Suppressor macrophage treated with lipopolysaccharide for 4 hours (primary cell): ENCODE data around the gene FRMPD4.

Experiments used
- DNase-seq: peaks from one replicate; pipeline ENCODE4 v3.0.0-alpha.2; 2020

Gene FRMPD4

DNA sequence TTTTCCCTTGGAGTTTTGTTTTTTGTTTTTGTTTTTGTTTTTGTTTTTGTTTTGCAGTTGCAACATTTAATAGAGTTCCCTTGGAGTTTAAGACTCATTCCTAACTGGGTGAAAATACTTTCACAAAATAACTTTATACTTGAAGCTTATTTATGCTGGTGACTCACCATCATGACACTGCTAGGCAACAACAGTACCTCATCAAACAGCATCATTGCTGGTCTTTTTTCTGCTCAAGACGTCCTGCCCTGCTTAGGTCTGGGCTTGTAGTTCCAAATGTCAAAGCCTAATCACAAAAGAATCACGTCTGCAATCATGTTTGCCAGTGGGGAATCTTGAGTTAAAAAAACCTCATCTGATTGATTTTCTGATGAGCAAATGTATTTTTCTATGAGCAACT lies 547.3 kb downstream of the FRMPD4 start:
- DNase-seq: no peak

DNA sequence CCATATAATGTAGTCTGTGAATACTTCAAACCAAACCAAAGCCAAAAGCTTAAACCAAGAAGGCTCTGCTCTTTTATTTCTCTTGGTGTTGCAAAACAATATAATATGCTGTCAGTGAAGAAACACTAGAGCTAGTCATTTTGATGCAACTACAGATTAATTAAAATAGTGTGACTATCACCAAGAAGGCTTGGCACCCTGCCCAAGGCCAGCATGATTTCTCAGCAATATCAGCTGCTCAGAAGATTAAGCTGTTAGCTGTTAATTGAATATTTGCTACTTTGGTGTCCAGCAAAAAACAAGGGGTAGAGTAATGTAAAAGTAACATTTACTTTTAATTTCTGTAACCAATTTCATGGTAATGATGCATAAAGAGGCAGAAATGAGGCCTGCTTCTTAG lies 548.1 kb downstream of the FRMPD4 start:
- DNase-seq: no peak

- no peak for DNase-seq
Measured at GRCh38 chrX:12690646-12691045, 552.4 kb downstream of the FRMPD4 start.

- DNase-seq: no peak
Measured at GRCh38 chrX:12693754-12694153, 555.5 kb downstream of the FRMPD4 start.

GRCh38 chrX:12700745-12701144 lies 562.5 kb downstream of the FRMPD4 start:
- DNase-seq: no peak

DNA sequence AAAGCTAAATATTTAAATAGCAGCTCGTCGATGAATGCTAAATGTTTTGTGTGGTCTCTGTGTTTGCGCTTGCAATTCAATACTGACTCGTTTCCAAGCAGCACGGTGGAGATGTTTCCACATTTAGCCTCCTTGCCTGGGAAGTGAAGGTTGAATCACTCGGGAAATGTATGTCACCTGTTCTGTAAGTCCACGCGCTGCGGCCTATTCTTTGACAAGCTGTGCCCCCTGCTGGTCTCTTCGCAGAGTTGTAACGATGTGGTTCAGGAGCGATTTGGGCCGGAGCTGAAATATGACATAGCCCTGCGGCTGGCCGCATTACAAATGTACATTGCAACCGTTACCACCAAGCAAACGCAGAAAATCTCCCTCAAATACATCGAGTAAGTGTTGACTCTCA lies 563.4 kb downstream of the FRMPD4 start:
- DNase-seq: peak; percentile 44

DNA sequence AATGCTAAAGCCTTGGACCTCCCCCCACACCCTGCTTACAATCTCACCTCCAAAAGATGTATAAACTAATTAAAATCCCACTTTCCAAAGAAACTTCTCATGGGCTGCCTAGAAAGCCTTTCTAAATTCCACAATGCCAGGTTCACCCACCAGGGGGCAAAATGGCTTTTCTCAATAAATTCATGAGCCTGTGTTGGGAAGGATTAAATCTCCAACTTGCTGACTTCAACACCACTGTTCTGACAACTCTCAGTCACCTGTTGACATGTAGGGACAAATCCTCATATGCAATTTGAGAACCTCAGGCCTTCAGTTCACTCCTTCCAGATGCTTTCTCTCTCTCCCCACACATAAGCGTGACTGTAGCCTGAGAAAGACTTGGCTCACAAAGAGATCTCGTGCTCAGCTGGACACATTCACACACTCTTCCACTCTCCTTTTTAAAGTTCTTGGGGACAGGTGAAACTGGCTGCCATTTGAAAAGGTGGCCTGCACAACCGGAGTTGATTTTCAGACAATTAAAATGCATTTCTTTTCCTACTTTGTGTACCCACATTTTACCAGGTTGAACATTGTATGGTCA lies 564.3 kb downstream of the FRMPD4 start:
- DNase-seq: peak; percentile 11

- no peak for DNase-seq
Measured at GRCh38 chrX:12704706-12705105, 566.4 kb downstream of the FRMPD4 start.

DNA sequence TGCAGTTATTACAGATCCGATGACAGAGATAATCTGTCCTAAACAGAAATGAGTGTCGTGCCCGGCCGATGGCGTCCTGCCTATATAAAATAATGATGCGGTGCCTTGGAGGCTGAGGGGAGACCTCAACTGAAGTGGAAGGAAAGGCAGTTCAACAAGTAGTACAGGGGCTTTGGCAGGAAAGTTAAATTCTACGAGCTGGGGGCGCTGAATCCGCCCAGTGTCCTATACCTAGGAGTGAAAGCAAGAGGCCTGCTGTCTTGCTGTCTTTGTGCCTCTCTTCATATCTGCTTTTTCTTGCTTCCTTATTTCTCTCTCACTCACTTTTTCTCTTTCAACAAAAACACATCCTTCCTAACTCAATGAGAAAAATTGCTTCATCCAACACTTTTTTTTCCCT lies 570.8 kb downstream of the FRMPD4 start:
- no peak for DNase-seq

- no peak for DNase-seq
Measured at GRCh38 chrX:12711435-12712040, 573.3 kb downstream of the FRMPD4 start.

- no peak for DNase-seq
Measured at GRCh38 chrX:12716574-12716973, 578.3 kb downstream of the FRMPD4 start.

GRCh38 chrX:12719837-12720236 lies 581.6 kb downstream of the FRMPD4 start:
- no peak for DNase-seq

GRCh38 chrX:12721042-12721441 lies 582.8 kb downstream of the FRMPD4 start:
- DNase-seq: no peak

GRCh38 chrX:12722314-12722713 lies 584.0 kb downstream of the FRMPD4 start:
- DNase-seq: no peak

- no peak for DNase-seq
Measured at GRCh38 chrX:12741416-12741815, 603.1 kb downstream of the FRMPD4 start.

DNA sequence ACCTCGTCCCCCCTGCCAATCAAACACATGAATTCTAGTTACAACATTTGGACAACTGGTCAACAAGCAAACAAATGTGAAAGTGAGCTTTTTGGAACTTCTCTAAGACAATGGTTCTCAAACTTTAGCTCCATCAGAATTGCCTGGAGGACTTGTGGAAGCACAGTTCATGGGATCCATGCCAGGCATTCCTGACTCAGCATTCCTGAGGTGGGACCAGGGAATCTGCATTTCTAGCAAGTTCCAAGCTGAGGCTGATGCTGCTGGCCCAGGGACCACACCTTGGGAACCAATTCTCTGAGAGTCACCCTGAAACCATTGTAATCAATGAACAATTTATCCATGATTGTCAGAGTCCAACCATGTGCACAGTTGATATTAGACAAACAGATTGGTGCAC lies 609.2 kb downstream of the FRMPD4 start:
- DNase-seq: no peak

DNA sequence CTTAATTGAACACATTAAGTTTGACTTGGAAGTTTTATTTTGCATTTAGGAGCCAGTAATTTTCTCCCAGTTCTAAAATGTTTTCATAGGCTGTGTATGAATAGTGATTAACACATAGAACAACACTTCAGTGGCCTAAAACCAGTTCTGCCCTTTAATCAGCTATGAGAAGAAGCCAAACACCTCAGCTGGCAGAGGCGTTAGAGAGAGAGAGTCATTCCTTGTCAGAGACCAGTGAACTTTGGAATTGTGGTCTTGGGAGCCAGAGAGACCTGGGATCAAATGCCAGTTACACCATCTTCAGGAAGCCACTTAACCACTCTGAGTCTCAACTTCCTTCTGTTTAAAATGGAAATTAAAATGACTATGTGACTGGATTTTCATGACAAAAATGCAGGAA lies 613.6 kb downstream of the FRMPD4 start:
- DNase-seq: no peak

DNA sequence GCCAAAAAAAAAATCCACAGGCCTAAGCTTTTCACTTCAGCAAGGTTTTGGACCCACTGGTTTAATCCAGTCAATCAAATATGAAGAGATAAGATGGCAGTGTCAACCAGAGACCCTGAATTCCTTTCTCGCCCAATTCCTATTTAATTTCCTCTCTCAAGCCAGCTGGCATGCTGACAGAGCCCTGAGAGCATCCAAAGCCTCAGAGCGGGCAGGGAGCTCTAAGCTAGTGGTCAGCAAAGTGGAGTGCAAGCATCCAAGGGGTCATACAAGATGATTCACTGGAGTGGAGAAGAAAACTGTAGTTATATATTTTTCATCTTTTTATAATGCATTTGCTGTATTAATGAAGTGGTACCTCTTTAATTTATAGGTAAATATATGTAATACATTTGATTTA lies 615.1 kb downstream of the FRMPD4 start:
- DNase-seq: no peak

DNA sequence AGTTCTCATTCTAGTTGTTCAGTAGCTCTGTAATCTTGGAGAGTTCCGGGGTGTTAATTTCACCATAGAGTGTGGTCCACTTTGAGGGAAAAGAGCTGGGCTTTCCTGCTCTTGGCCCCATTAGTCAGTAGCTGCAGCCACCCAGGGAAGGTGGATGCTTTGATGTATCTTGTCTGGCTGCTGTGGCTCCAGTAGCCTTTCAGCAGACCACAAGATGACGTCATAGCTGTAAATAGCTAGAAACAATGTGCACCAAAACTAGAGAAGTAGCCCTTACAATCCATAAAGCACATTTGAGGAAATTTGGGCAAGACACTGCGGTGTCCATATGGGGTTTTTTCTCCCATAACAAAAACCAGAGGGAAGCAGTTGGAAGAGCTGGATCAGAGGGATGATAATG lies 620.0 kb downstream of the FRMPD4 start:
- peak; percentile 2 for DNase-seq

- DNase-seq: no peak
Measured at GRCh38 chrX:12767856-12768255, 629.6 kb downstream of the FRMPD4 start.

GRCh38 chrX:12768491-12768890 lies 630.2 kb downstream of the FRMPD4 start:
- no peak for DNase-seq

GRCh38 chrX:12770440-12770839 lies 632.2 kb downstream of the FRMPD4 start:
- peak; percentile 39 for DNase-seq

DNA sequence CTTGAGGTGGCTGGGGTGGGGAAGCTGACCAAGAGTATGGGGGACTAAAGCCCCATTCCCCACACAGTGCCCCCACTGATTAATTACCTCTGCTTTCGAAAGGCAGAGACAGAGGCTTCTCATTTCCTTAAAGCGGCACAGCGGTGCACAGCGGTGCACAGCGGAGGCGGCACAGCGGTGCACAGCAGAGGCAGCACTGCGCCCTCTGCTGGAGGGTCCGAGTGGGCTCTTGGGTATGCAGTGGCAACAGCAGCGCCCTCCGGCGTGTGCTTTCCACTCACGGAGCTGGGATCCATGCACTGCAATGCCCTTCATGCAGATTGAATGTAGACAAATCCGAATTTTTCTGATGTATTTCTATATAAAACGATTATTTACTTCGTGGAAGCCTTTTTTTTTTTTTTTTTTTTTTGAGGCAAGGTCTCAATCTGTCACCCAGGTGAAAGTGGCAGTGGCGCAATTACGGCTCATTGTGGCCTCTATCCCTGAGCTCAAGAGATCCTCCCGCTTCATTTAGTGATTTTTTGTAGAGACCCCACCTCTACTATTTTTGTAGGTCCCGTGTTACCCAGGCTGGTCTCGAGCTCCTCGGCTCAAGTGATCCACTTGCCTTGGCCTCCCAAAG lies 633.3 kb downstream of the FRMPD4 start:
- DNase-seq: peak; percentile 80
